Parathyroid adenoma (tissue), 2 donors: Measurements from ENCODE around the gene NCLN.
"Not testable (repeated sequence)": the region's sequence is repeated elsewhere in the genome, so short reads cannot be mapped to it uniquely, and the experiment has no call there.

ENCODE experiments used
- H2AFZ ChIP-seq: fragments of 300-600 bp; sonication (generic); one replicate; pipeline ENCODE4 v1.7.0; 2017; ENCODE audit warnings: antibody characterized with exemption, mild to moderate bottlenecking
- H3K27ac ChIP-seq: fragments of 300-600 bp; sonication (generic); one replicate; pipeline ENCODE4 v1.7.0; 2017
- H3K27me3 ChIP-seq: fragments of 300-600 bp; sonication (generic); one replicate; pipeline ENCODE4 v1.7.0; 2017; ENCODE audit warnings: low read length; ENCODE audit not compliant: control insufficient read depth, insufficient read depth
- H3K36me3 ChIP-seq: fragments of 300-600 bp; sonication (generic); one replicate; pipeline ENCODE4 v1.7.0; 2017; ENCODE audit warnings: low read length; ENCODE audit not compliant: control insufficient read depth, insufficient read depth
- H3K4me1 ChIP-seq: fragments of 300-600 bp; sonication (generic); one replicate; pipeline ENCODE4 v1.7.0; 2017; ENCODE audit warnings: control low read depth
- H3K4me2 ChIP-seq: fragments of 300-600 bp; sonication (generic); one replicate; pipeline ENCODE4 v1.7.0; 2017; ENCODE audit warnings: low read length
- H3K4me3 ChIP-seq: fragments of 300-600 bp; sonication (generic); one replicate; pipeline ENCODE4 v1.7.0; 2017; ENCODE audit warnings: low read depth, low read length
- H3K79me2 ChIP-seq: fragments of 300-600 bp; sonication (generic); one replicate; pipeline ENCODE4 v1.7.0; 2017; ENCODE audit warnings: control low read depth
- H3K9ac ChIP-seq: fragments of 300-600 bp; sonication (generic); one replicate; pipeline ENCODE4 v1.7.0; 2017; ENCODE audit warnings: mild to moderate bottlenecking
- H3K9me3 ChIP-seq: fragments of 300-600 bp; sonication (generic); one replicate; pipeline ENCODE4 v1.7.0; 2017; ENCODE audit warnings: low read length; ENCODE audit not compliant: control insufficient read depth
- TF ChIP-seq, protein P1 (sequence below): fragments of 300-600 bp; sonication (generic); IDR thresholded peaks from one replicate; pipeline ENCODE4 v1.7.0; 2017; ENCODE audit warnings: antibody characterized with exemption, mild to moderate bottlenecking
- donor health status: primary hyperparathyroidism.

Gene NCLN

DNA sequence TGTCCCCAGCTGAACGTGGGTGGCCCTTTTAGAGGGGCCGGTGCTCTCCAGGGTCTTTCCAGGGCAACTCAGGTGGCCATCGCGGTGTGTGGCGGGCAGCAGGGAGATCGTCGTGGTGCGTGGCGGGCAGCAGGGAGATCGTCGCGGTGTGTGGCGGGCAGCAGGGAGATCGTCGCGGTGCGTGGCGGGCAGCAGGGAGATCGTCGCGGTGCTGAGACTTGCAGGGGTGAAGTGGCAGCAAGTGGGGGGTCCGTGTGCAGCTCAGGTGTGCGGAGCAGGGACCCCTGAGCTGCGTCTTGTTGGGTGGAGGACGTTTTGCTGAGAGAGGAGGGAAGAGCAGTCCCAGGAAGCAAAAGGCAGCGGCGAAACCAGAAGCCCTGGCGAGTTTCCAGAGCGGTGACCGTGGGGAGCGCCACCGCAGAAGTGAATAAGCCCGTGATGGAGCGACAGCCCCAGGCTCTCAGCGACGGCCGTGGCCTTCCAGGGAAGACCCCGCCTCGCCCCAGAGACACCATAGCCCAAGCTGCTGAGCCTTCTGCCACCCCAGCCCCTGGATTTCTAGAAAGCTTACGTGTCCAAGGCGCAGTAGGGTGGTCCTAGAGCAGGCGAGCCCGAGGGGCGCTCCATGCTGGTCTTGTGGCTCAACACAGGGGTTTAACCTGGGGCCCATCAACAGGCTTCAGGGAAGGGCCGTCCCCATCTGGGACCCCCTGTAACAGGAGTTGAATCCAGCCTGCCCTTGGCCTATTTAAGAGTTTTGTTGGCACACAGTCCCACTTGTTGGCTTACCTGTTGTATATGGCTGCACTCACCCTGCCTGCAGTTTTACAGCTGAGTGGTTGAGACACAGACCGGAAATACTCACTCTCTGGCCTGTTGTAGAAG lies 5.4 kb downstream of the NCLN start:
- H3K27me3 ChIP-seq: no peaks in the 10 kb centered on the region
- H3K9me3 ChIP-seq: no peaks in the 10 kb centered on the region
- peaks cover 7% of the 10 kb centered on the region for H3K4me1 ChIP-seq
- H3K4me2 ChIP-seq: no peak overlapping the region
- H3K4me3 ChIP-seq: no peak overlapping the region
- TF ChIP-seq, protein P1, sequence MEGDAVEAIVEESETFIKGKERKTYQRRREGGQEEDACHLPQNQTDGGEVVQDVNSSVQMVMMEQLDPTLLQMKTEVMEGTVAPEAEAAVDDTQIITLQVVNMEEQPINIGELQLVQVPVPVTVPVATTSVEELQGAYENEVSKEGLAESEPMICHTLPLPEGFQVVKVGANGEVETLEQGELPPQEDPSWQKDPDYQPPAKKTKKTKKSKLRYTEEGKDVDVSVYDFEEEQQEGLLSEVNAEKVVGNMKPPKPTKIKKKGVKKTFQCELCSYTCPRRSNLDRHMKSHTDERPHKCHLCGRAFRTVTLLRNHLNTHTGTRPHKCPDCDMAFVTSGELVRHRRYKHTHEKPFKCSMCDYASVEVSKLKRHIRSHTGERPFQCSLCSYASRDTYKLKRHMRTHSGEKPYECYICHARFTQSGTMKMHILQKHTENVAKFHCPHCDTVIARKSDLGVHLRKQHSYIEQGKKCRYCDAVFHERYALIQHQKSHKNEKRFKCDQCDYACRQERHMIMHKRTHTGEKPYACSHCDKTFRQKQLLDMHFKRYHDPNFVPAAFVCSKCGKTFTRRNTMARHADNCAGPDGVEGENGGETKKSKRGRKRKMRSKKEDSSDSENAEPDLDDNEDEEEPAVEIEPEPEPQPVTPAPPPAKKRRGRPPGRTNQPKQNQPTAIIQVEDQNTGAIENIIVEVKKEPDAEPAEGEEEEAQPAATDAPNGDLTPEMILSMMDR: no peak
- no peaks in the 10 kb centered on the region for H3K36me3 ChIP-seq
- H3K9ac ChIP-seq: no peak overlapping the region
- no peak overlapping the region for H3K27ac ChIP-seq
- peaks cover 44% of the 10 kb centered on the region for H3K79me2 ChIP-seq
- no peak overlapping the region for H2AFZ ChIP-seq

- not testable (repeated sequence) for H3K36me3 ChIP-seq, H3K4me1 ChIP-seq, H3K9ac ChIP-seq, H3K27me3 ChIP-seq, H2AFZ ChIP-seq, H3K9me3 ChIP-seq, H3K4me2 ChIP-seq, H3K4me3 ChIP-seq, H3K27ac ChIP-seq
- H3K79me2 ChIP-seq: peaks cover 38% of the 10 kb centered on the region
These were observed 6.0 kb downstream of the NCLN start for GRCh38 chr19:3191806-3192104.

DNA sequence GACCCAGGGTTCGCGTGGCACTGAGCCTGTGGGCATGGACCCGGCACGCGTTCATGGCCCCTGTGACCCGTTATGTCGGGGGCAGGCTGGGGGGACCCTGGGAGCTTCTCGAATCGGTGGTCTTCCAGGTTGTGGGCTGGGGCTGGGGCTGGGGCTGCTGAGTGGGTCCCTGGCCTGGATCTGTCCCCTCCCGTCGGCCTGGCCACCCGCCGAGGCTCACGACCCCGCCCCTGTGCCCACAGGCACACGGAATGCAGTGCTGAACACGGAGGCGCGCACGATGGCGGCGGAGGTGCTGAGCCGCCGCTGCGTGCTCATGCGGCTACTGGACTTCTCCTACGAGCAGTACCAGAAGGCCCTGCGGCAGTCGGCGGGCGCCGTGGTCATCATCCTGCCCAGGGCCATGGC lies 6.5 kb downstream of the NCLN start:
- TF ChIP-seq, protein P1: no peak
- Histone ChIP-seq H3K27ac (no peak overlapping the region), H3K36me3 (no peaks in the 10 kb centered on the region)

GRCh38 chr19:3192684-3193083 lies 7.0 kb downstream of the NCLN start:
- Histone ChIP-seq H3K9ac (no peak overlapping the region), H3K4me1 (no peaks in the 10 kb centered on the region), H3K36me3 (no peaks in the 10 kb centered on the region), H3K79me2 (peaks cover 29% of the 10 kb centered on the region), H3K4me2 (no peak overlapping the region), H3K9me3 (no peaks in the 10 kb centered on the region), H3K27me3 (no peaks in the 10 kb centered on the region), H3K27ac (no peak overlapping the region), H3K4me3 (no peak overlapping the region), H2AFZ (no peak overlapping the region)
- TF ChIP-seq, protein P1: no peak

More for the DNA sequence above, 6.5 kb downstream of the NCLN start:
- Histone ChIP-seq H3K9me3 (no peaks in the 10 kb centered on the region), H3K27me3 (no peaks in the 10 kb centered on the region), H3K79me2 (peaks cover 33% of the 10 kb centered on the region), H2AFZ (no peak overlapping the region), H3K4me3 (no peak overlapping the region), H3K4me1 (peaks cover 3% of the 10 kb centered on the region), H3K9ac (no peak overlapping the region), H3K4me2 (no peak overlapping the region)

DNA sequence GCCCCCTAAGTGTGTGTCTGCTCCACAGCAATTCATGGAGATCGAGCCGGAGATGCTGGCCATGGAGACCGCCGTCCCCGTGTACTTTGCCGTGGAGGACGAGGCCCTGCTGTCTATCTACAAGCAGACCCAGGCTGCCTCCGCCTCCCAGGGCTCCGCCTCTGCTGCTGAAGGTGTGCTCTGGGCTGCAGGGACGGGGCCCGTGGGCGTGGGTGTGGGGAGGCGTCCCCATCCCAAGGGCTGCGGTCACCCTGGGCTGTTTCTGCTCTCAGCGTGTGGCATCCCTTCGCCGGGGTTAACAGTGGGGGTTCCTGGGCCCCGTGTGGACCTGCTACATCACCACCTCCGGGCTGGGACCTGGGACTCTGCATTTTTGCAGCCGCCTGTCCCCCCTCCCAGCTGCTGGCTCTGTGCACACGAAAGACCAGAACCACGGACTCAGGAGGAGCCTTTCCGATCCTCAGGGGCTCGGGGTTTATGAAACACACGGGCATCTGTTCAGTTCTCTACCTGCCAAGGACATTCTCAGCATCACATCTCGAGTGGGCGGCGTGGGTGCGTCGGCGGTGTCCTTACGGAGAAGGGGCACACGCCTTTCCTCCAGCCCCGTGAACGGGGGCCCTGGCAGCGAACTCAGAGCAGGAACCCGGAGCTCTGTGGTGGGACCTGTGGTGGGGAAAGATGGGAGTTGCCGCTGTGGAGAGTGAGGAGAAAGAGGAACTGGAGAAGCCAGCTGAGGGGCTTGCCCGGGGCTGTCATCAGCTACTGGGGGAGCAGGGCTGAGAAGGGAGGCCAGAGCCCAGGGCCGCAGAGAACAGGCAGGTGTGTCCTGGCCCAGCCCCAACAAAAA lies 7.8 kb downstream of the NCLN start:
- Histone ChIP-seq H2AFZ (no peak overlapping the region), H3K36me3 (no peaks in the 10 kb centered on the region), H3K79me2 (peaks cover 21% of the 10 kb centered on the region), H3K4me3 (no peak overlapping the region), H3K4me1 (no peaks in the 10 kb centered on the region), H3K27me3 (no peaks in the 10 kb centered on the region), H3K9ac (no peak overlapping the region), H3K9me3 (no peaks in the 10 kb centered on the region), H3K27ac (no peak overlapping the region), H3K4me2 (no peak overlapping the region)
- TF ChIP-seq, protein P1: no peak
